GM12878 (cell line): Measurements from ENCODE around the gene TMEM208. TPM values are rescaled to one million over a fixed set of nuclear protein-coding genes. Genes with fewer than 3 reads are reported as not detected.

Source experiments
- ATAC-seq: fragments of 200-7000 bp; cut with Tn5 transposase; 3 replicates; pipeline ENCODE4 v1.9.1; 2020; ENCODE audit warnings: mild to moderate bottlenecking, moderate library complexity
- BruUV-seq: library from RNA; stranded (reverse); fragments of 400-500 nt; replicated peaks from 2 replicates; lab custom pipeline; 2021; lab: Mats Ljungman, UMichigan
- CTCF ChIA-PET: fragments of 300-600 bp; sonication (Branson Sonifier 250); formaldehyde crosslinking; extraction: SDS; loops from one replicate; lab custom pipeline; 2021; ENCODE audit warnings: inconsistent platforms; lab: Yijun Ruan, JAX
- POLR2A ChIA-PET: fragments of 350-600 bp; formaldehyde crosslinking; extraction: SDS; loops from one replicate; lab custom pipeline; 2021; ENCODE audit warnings: inconsistent platforms; lab: Charles Lee
- RAD21 ChIA-PET: fragments of 300-600 bp; sonication (Branson Sonifier 250); formaldehyde crosslinking; loops from one replicate; lab custom pipeline; 2023; ENCODE audit warnings: antibody characterized with exemption; ENCODE audit not compliant: unreplicated experiment; lab: Charles Lee
- SMC1A ChIA-PET: fragments of 300-600 bp; sonication (Branson Sonifier 250); formaldehyde crosslinking; loops from one replicate; lab custom pipeline; 2023; ENCODE audit not compliant: unreplicated experiment, uncharacterized antibody; lab: Charles Lee
- DNase-seq: peaks from one replicate; pipeline ENCODE4 v3.0.0-alpha.2; 2011; ENCODE audit warnings: low read depth, low spot score
- FAIRE-seq: peaks from 3 replicates; lab custom pipeline; 2011; peaks lifted over from hg19 to GRCh38; lab: Jason Lieb, UNC
- H2AFZ ChIP-seq: 2 replicates; pipeline ENCODE4 v1.6.0; 2011; ENCODE audit warnings: low read depth, low read length, control low read depth; ENCODE audit not compliant: control insufficient read depth
- H3K27ac ChIP-seq: 2 replicates; pipeline ENCODE4 v1.5.1; 2011; ENCODE audit warnings: control low read depth; ENCODE audit not compliant: control insufficient read depth, insufficient read depth
- H3K27me3 ChIP-seq, 2 experiments: replicated peaks in 1 of 2; 2 replicates each; pipeline versions ENCODE4 v1.6.0 to v1.6.1; 2011; ENCODE audit warnings: low read length in 1 of 2; ENCODE audit not compliant: control insufficient read depth in 2 of 2, insufficient read depth in 2 of 2
- H3K36me3 ChIP-seq, 2 experiments: 2 replicates each; pipeline ENCODE4 v1.5.1; 2011; ENCODE audit warnings: low read length in 1 of 2; ENCODE audit not compliant: control insufficient read depth in 2 of 2, insufficient read depth in 2 of 2
- H3K4me1 ChIP-seq: 2 replicates; pipeline ENCODE4 v1.6.1; 2011; ENCODE audit warnings: mild to moderate bottlenecking, low read length, moderate library complexity, mixed read lengths; ENCODE audit not compliant: control insufficient read depth, insufficient read depth
- H3K4me2 ChIP-seq: 2 replicates; pipeline ENCODE4 v1.6.0; 2011; ENCODE audit warnings: control low read depth; ENCODE audit not compliant: control insufficient read depth, insufficient read depth
- H3K4me3 ChIP-seq: fragments of 200-600 bp; sonication (generic); 2 replicates; pipeline ENCODE4 v1.5.1; 2016
- H3K79me2 ChIP-seq: 2 replicates; pipeline ENCODE4 v1.6.0; 2011; ENCODE audit warnings: low read length; ENCODE audit not compliant: control insufficient read depth, insufficient read depth
- H3K9ac ChIP-seq: 2 replicates; pipeline ENCODE4 v1.8.0; 2011; ENCODE audit warnings: low read length, control low read depth, mixed read lengths; ENCODE audit not compliant: control insufficient read depth, insufficient read depth
- H3K9me3 ChIP-seq: replicated peaks from 3 replicates; pipeline ENCODE4 v1.5.1; 2011; ENCODE audit warnings: mild to moderate bottlenecking, low read length; ENCODE audit not compliant: control insufficient read depth, insufficient read depth
- H4K20me1 ChIP-seq: 2 replicates; pipeline ENCODE4 v1.6.0; 2011; ENCODE audit not compliant: control insufficient read depth, insufficient read depth
- BRCA1 ChIP-seq: IDR thresholded peaks from 2 replicates; pipeline ENCODE4 v1.6.1; 2011; ENCODE audit warnings: low read depth, low read length, improper control_type of control experiment
- CHD4 ChIP-seq: fragments of 200-600 bp; sonication (generic); IDR thresholded peaks from 2 replicates; pipeline ENCODE4 v1.6.1; 2016; ENCODE audit warnings: mild to moderate bottlenecking
- CREB1 ChIP-seq: IDR thresholded peaks from 2 replicates; pipeline ENCODE4 v1.6.1; 2012; ENCODE audit warnings: low read depth, mild to moderate bottlenecking, inconsistent platforms
- DPF2 ChIP-seq: fragments of 450-650 bp; IDR thresholded peaks from 2 replicates; pipeline ENCODE4 v1.6.1; 2017; ENCODE audit warnings: mild to moderate bottlenecking
- EGR1 ChIP-seq, 2 experiments: IDR thresholded peaks; 1 replicate in 1 of 2; 2 replicates in 1 of 2; pipeline ENCODE4 v1.6.1; 2011 to 2012; ENCODE audit warnings: low read depth in 2 of 2, low read length in 2 of 2, borderline replicate concordance in 1 of 2, mild to moderate bottlenecking in 1 of 2, moderate library complexity in 1 of 2
- JUND ChIP-seq: IDR thresholded peaks from 2 replicates; pipeline ENCODE4 v1.6.1; 2012; ENCODE audit warnings: low read depth, mild to moderate bottlenecking, low read length, improper control_type of control experiment, moderate library complexity
- MAX ChIP-seq: IDR thresholded peaks from 2 replicates; pipeline ENCODE4 v1.6.1; 2012; ENCODE audit warnings: low read depth, low read length, improper control_type of control experiment
- MEF2A ChIP-seq: IDR thresholded peaks from 2 replicates; pipeline ENCODE4 v1.6.1; 2011; ENCODE audit warnings: low read depth, mild to moderate bottlenecking, low read length, moderate library complexity; ENCODE audit not compliant: insufficient read depth
- NFYB ChIP-seq: IDR thresholded peaks from 2 replicates; pipeline ENCODE4 v1.6.1; 2011; ENCODE audit warnings: low read depth, mild to moderate bottlenecking, low read length, improper control_type of control experiment, moderate library complexity; ENCODE audit not compliant: insufficient read depth
- WRNIP1 ChIP-seq: IDR thresholded peaks from 2 replicates; pipeline ENCODE4 v1.6.1; 2011; ENCODE audit warnings: low read depth, low read length, improper control_type of control experiment, borderline replicate concordance
- ZNF384 ChIP-seq: IDR thresholded peaks from 2 replicates; pipeline ENCODE4 v1.6.1; 2012; ENCODE audit warnings: low read depth, mild to moderate bottlenecking, low read length, improper control_type of control experiment, borderline replicate concordance
- WGBS: methylation state at CpG from one replicate; pipeline ENCODE4 v1.1.6; 2016; ENCODE audit warnings: low lambda C conversion rate; ENCODE audit not compliant: insufficient replicate concordance, insufficient coverage; ENCODE audit errors: missing lambda C conversion rate; 5-methylcytosine and 5-hydroxymethylcytosine counted together
- in situ Hi-C: fragments of 300-500 bp; cut with MboI; formaldehyde crosslinking; loops from 9 replicates; pipeline ENCODE4 v1.14.3; 2018; ENCODE audit warnings: mixed read lengths
- intact Hi-C: fragments of 100-400 bp; cut with micrococcal nuclease; formaldehyde crosslinking; loops from one replicate; pipeline ENCODE4 v1.14.2; 2022; ENCODE audit not compliant: unreplicated experiment
- polyA plus RNA-seq, 11 experiments: library from polyadenylated mRNA; depleted of rRNA in 4 of 11; unstranded in 6 of 11; stranded (reverse) in 5 of 11; fragments of >200 nt; fragmentation: Nextera tagmentation in 4 of 11; fragmentation: Illumina TruSeq in 1 of 11; extraction: Ambion mirVana in 4 of 11; extraction: Trizol in 1 of 11; gene quantifications; 1 replicate in 1 of 11; 2 replicates in 10 of 11; pipeline versions ENCODE4 v1.2.1 to v1.2.3, GENCODE V29; 2011 to 2016; ENCODE audit warnings: inconsistent platforms in 2 of 11, missing spikeins in 2 of 11, low read depth in 1 of 11
- total RNA-seq, 4 experiments: library from RNA; depleted of rRNA in 3 of 4; stranded (reverse); fragments of >200 nt in 3 of 4; fragmentation: Illumina TruSeq in 1 of 4; extraction: Trizol in 1 of 4; gene quantifications; 2 replicates each; pipeline versions ENCODE4 v1.2.1 to v1.2.3, GENCODE V29; 2013 to 2021
- TF ChIP-seq, protein P1 (sequence below): fragments of 450-650 bp; IDR thresholded peaks from 2 replicates; pipeline ENCODE4 v1.6.1; 2017; ENCODE audit warnings: mild to moderate bottlenecking, moderate library complexity
- TF ChIP-seq, protein P2 (sequence below): fragments of 450-650 bp; IDR thresholded peaks from 2 replicates; pipeline ENCODE4 v1.6.1; 2017; ENCODE audit warnings: mild to moderate bottlenecking, low read depth, inconsistent platforms; ENCODE audit not compliant: poor library complexity, severe bottlenecking

Gene TMEM208
- total and polyA plus RNA-seq, 10 of the 15 experiments (the other 5 are each of a cell fraction or from before 2014, with no cell fraction given): 34.1 to 244 (median 54.1) TPM

GRCh38 chr16:67271446-67271845, 44.5 kb downstream of the TMEM208 start (continued):
- TF ChIP-seq, protein P1, sequence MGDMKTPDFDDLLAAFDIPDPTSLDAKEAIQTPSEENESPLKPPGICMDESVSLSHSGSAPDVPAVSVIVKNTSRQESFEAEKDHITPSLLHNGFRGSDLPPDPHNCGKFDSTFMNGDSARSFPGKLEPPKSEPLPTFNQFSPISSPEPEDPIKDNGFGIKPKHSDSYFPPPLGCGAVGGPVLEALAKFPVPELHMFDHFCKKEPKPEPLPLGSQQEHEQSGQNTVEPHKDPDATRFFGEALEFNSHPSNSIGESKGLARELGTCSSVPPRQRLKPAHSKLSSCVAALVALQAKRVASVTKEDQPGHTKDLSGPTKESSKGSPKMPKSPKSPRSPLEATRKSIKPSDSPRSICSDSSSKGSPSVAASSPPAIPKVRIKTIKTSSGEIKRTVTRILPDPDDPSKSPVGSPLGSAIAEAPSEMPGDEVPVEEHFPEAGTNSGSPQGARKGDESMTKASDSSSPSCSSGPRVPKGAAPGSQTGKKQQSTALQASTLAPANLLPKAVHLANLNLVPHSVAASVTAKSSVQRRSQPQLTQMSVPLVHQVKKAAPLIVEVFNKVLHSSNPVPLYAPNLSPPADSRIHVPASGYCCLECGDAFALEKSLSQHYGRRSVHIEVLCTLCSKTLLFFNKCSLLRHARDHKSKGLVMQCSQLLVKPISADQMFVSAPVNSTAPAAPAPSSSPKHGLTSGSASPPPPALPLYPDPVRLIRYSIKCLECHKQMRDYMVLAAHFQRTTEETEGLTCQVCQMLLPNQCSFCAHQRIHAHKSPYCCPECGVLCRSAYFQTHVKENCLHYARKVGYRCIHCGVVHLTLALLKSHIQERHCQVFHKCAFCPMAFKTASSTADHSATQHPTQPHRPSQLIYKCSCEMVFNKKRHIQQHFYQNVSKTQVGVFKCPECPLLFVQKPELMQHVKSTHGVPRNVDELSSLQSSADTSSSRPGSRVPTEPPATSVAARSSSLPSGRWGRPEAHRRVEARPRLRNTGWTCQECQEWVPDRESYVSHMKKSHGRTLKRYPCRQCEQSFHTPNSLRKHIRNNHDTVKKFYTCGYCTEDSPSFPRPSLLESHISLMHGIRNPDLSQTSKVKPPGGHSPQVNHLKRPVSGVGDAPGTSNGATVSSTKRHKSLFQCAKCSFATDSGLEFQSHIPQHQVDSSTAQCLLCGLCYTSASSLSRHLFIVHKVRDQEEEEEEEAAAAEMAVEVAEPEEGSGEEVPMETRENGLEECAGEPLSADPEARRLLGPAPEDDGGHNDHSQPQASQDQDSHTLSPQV: no peak
- TF ChIP-seq NFYB (no peak), WRNIP1 (no peak), MAX (no peak)

DNA sequence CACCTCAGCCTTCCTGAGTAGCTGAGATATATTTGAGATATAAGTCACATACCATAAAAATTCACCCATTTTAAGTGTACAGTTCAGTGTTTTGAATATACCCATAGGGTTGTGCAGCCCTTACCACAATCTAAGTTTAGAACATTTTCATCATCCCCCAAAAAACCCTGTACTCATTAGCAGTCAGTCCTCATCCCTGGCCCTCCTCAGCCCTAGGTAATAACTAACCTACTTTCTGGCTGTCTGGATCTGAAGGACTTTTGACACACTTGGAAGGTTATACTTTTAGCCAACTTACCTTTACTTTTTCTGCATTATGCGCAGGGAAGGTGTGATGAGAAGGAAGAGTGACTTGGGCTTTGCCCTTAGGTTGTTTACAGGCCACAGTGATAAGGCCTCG, 48.4 kb downstream of the TMEM208 start:
- TF ChIP-seq ZNF384 (no peak), EGR1 (IDR thresholded peaks at IDR 0.05; ENCODE audit: borderline replicate concordance in 1 of 2, low read depth in 2 of 2, low read length in 2 of 2) (no peak), JUND (no peak), CREB1 (no peak), BRCA1 (no peak), MEF2A (no peak), CHD4 (no peak), DPF2 (no peak)
- TF ChIP-seq, protein P2, sequence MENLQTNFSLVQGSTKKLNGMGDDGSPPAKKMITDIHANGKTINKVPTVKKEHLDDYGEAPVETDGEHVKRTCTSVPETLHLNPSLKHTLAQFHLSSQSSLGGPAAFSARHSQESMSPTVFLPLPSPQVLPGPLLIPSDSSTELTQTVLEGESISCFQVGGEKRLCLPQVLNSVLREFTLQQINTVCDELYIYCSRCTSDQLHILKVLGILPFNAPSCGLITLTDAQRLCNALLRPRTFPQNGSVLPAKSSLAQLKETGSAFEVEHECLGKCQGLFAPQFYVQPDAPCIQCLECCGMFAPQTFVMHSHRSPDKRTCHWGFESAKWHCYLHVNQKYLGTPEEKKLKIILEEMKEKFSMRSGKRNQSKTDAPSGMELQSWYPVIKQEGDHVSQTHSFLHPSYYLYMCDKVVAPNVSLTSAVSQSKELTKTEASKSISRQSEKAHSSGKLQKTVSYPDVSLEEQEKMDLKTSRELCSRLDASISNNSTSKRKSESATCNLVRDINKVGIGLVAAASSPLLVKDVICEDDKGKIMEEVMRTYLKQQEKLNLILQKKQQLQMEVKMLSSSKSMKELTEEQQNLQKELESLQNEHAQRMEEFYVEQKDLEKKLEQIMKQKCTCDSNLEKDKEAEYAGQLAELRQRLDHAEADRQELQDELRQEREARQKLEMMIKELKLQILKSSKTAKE: no peak
- TF ChIP-seq, all 136 proteins: peak for 0
- SMC1A ChIA-PET: no interaction called here
- H3K4me1 ChIP-seq: peaks cover 4% of the 10 kb centered on the region; the same call in 1 of the 2 replicates
- CTCF ChIA-PET: no interaction called here
- no peak overlapping the region for H3K4me3 ChIP-seq
- WGBS: 87% methylated on average over 2 of the region's 2 CpGs
- no peak overlapping the region for H3K9ac ChIP-seq
- no peak for DNase-seq
- no peaks in the 10 kb centered on the region for H4K20me1 ChIP-seq
- H2AFZ ChIP-seq: no peak overlapping the region
- intact Hi-C loops (loop anchor here (5.0 kb wide), 2 partner anchors 52 to 122 kb away; partner anchors contain the start of genes KCTD19 and LRRC36), in situ Hi-C loops (no loop called here)
- no peaks in the 10 kb centered on the region for H3K9me3 ChIP-seq
- no peaks in the 10 kb centered on the region; a peak in 1 of 4 replicates for H3K36me3 ChIP-seq
- FAIRE-seq: no peak
- H3K27me3 ChIP-seq: no peaks in the 10 kb centered on the region
- H3K4me2 ChIP-seq: no peak overlapping the region
- TSS peak; percentile 48 for BruUV-seq
- 0 out of 2 replicates have a peak, but pooled peaks cover 2% of the 10 kb centered on the region for H3K79me2 ChIP-seq
- POLR2A ChIA-PET: no interaction called here
- RAD21 ChIA-PET: no interaction called here
- no peak overlapping the region for H3K27ac ChIP-seq
- no peak for ATAC-seq
